GM19239 (cell line): ENCODE data around the gene AMACR.
"Not testable (repeated sequence)": the region's sequence is repeated elsewhere in the genome, so short reads cannot be mapped to it uniquely, and the experiment has no call there.

Source experiments
- DNase-seq: peaks from one replicate; pipeline ENCODE4 v3.0.0; 2011; ENCODE audit warnings: low spot score; ENCODE audit not compliant: insufficient read length
- FAIRE-seq: peaks from 2 replicates; lab custom pipeline; 2011; peaks lifted over from hg19 to GRCh38; lab: Jason Lieb, UNC

AMACR gene

DNA sequence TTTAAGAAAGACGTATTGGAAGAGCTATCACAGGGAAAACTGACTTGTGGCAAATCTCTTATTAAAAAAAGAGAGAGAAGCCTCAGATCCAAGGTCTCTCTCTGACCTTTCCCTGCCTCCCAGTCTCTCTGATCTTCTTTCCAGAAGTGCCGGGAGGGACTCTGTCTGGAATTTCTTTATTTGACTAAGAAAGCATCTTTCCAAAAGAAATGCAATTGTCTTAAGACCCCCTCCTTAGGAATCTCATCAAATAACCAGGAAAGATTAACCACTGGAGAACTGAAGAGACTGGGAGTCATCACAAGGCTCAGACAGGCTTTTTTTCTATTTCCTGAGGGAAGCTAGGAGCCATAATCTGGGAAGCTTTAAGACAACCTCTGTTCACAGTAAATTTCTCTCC lies 30.5 kb upstream of the AMACR start:
- DNase-seq (no peak), FAIRE-seq (no peak)

- FAIRE-seq = no peak
- no peak for DNase-seq
Observed at GRCh38 chr5:34037726-34038125, 29.9 kb upstream of the AMACR start.

GRCh38 chr5:34035756-34036155 lies 27.9 kb upstream of the AMACR start:
- DNase-seq = no peak
- peak; percentile 57 for FAIRE-seq

DNA sequence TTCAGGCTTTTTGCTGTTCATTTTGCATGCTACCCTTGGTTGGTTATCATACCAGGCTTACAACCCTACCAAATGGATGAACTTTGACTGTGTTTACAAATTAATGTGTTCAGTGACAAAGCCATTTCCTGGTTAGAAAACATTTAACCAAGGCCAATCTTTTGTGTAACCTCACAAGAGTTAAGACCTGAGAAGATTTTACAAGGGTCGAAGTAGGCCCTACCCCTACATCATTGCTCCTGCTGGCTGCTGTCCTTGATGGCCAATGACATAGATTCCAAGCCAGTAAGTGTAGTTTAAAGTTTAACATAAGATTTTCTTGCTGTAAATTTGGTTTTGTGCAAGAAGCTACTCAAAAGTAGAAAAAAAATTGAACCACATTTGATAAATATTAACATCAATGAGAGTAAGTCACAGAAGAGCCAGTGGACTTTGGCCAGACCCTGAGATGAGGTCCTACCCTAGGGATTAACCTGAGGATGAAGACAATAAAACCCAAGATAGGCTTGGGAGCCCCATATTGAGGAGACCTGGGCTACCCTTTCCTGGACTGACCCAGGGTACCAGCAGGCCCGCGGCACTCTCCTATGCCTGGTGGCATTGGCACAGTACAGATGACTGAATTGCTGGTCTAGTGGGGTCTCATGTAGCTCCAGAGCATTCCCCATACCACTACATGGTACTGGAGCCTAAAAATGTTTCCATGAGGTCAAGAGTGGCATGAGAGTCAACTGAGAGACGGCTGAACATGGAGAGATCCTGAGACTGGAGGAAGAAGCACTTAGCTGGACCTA lies 26.9 kb upstream of the AMACR start:
- FAIRE-seq = peak; percentile 88
- DNase-seq = no peak

- FAIRE-seq (no peak), DNase-seq (no peak)
Observed at GRCh38 chr5:34031966-34032365, 24.1 kb upstream of the AMACR start.

DNA sequence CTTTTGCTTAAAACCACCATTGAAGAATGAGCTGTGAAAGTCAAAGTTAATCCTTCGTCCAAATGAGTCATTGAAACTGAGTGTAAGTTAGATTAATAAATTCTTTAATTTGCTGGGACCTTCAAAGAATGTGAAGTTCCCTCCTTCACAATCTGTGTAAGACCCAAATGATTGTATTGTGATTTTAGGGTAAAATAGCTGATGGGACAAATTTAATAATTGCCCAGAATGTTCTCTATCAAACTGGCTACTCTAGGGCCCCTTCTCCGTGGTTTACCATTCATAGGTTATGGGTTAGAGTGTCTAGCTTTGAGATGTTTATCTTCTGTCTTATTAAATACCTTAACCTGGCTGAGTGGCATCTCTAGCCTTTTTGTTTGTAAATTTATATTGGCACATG lies 23.3 kb upstream of the AMACR start:
- FAIRE-seq (no peak), DNase-seq (no peak)

DNA sequence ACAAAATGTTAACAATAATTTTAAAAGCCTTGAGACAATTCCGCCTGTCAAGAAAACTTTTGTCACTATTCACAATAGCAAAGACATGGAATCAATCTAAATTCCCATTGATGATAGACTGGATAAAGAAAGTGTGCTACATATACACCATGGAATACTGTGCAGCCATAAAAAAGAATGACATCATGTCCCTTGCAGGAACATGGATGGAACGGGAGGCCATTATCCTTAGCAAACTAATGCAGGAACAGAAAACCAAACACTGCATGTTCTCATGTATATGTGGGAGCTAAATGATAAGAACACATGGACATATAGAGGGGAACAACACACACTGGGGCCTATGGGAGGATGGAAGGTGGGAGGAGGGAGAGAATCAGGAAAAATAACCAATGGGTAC lies 22.7 kb upstream of the AMACR start:
- not testable (repeated sequence) for DNase-seq, FAIRE-seq

DNA sequence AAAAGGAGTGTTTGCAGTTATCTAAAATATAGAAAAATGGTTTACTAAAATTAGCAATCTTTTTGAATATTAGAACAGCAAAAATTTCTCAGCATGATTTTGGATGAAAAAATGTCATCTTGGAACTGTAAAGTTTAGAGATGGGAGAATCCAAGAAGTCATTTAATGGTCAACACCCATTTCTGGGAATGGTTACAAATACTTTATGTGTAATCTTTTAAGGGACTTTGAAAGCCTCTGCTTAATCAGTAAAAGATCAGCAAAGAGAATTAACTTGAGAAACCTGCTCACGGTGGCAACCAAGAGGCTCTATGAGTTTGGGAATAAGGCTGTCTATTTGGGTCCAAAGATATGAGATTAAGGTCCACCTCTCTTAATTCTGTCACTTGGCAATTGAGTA lies 22.2 kb upstream of the AMACR start:
- DNase-seq (no peak), FAIRE-seq (no peak)

DNA sequence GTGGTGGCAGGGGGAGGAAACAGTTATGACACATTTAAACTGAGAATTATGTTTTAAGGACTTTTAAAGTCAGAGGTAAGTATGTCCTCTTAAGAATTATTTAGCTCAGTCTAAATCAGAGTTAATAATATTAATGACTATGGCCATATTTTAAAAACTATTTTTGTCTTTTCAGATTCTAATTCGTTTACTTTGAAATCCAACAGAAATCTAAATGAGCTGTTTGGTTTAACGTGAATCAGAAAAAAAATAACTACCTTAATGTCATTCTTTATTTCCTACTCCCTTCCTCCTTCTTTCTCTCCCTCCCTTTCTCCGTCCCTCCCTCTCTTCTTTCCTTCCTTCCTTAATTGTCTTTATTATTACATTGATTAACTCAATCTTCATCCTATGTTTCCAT lies 20.5 kb upstream of the AMACR start:
- FAIRE-seq (no peak), DNase-seq (no peak)

DNA sequence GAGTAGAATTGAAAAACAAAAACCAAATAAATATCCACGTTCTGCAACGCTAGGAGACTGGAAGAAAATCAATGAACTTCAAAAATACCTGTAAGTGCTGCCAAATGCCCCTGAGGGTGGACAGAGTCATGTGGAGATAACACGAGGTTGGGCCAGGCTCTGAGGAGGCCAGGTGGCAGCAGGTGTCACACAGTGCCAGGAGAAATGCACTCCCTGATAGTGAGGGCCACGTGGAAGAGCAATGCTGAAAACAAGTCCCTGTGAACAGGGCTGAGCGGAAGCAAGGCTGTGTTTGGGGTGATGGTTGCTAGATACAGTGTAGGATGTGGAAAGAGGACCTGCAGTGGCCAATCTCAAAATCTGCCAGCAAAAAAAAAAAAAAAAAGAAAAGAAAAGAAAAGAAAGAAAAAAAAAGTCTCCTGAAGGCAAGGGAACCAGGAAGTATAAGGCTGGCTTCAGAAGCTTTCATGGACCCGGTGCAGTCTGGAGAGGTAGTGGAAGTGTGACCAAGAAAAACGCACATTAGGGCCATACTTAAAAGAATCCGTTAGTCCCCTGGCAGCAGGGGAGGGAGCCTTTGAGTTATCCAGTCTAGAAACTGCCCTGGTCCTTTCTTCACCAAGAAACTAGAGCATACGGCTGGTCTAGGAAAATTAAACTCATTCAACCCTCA lies 18.4 kb upstream of the AMACR start:
- FAIRE-seq (no peak), DNase-seq (no peak)

- FAIRE-seq = peak; percentile 74
- DNase-seq = peak; percentile 9
Observed at GRCh38 chr5:34022121-34022705, 14.4 kb upstream of the AMACR start.

DNA sequence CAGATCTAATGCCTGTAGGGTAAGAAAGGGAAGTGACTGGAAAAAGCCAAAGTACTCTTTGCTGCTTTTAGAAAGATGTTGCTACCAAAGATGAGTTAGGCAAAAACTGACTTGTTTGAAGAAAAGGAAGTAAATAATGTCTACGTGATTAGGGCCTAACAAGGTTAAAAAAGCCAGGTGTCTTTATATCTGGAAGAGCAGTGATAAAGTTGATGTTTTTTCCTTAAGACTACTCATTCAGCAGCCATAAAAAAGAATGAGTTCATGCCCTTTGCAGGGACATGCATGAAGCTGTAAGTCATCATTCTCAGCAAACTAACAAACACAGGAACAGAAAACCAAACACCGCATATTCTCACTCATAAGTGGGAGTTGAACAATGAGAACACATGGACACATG lies 13.5 kb upstream of the AMACR start:
- FAIRE-seq = no peak
- no peak for DNase-seq

GRCh38 chr5:34020726-34021125 lies 12.9 kb upstream of the AMACR start:
- DNase-seq (no peak), FAIRE-seq (no peak)

- no peak for DNase-seq
- FAIRE-seq = no peak
Observed at GRCh38 chr5:34017254-34017653, 9.4 kb upstream of the AMACR start.

- FAIRE-seq (no peak), DNase-seq (no peak)
Observed at GRCh38 chr5:34016750-34017149, 8.9 kb upstream of the AMACR start.

DNA sequence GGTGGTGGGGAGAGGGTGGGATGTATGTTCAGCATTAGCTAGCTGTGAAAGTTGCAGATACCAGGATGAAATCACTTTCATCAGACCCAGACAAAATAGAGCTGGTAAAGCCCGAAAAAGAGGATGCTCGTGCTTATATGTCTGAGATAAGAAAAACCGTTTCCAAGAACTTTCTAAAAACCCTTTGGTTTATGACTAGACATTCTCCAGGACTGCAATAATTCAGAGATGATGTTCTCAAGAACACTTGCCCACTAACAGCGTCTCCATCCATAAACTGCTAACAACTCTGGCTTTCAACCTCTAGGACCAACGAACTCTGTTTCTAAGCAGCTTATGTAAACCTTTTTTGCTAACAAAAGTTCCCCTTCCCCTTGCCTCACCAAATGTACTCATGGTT lies 8.4 kb upstream of the AMACR start:
- DNase-seq (no peak), FAIRE-seq (no peak)

DNA sequence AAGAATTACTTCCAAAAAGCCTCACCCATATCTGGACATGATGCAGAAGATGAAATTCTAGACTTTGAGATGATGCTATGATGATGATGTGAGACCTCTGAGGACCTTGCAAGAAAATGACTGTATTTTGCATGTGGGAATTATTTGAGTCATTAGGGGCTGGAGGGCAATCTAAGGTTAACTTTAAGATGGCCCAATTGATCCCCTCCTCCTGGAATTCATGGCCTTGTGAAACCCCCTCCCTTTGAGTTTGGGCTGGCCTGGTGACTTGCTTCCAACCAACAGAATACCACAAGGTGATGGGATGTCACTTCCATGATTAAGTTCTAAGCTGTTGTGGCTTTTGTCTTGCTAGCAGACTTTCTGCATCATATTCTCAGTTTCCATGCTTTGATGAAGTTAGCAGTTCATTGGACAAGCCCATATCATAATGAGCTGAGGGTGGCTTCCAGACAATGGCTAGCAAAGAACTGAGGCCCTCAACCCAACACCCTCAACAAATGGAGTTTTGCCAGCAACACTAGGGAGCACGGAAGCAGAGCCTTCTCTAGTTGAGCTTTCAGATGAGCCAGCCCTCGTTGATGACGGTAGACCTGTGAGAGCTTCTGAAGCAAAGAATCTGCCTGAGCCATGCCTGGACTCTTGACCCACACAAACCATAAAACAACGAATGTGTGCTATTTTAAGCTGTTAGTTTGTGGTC lies 7.4 kb upstream of the AMACR start:
- no peak for DNase-seq
- FAIRE-seq = no peak

GRCh38 chr5:34014626-34015025 lies 6.8 kb upstream of the AMACR start:
- no peak for DNase-seq
- FAIRE-seq = no peak

DNA sequence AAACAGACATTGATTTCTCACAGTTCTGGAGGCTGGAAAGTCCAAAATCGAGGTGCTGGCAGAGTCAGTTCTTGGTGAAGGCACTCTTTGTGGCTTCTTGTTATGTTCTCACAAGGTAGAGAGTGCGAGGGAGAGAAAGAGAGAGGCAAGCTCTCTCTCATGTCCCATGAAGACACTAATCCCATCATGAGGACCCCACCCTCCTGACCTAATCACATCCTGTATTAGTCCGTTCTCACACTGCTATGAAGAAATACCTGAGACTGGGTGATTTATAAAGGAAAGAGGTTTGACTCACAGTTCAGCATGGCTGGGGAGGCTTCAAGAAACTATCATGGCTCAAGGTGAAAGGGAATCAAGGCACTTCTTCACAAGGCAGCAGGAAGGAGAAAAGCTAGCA lies 5.7 kb upstream of the AMACR start:
- FAIRE-seq = no peak
- DNase-seq = no peak

GRCh38 chr5:34012791-34013190 lies 4.9 kb upstream of the AMACR start:
- DNase-seq = no peak
- FAIRE-seq = no peak

GRCh38 chr5:34011536-34011935 lies 3.7 kb upstream of the AMACR start:
- FAIRE-seq (no peak), DNase-seq (no peak)
